Measurements from ENCODE around the gene KLHDC8B. TPM values are rescaled to one million over a fixed set of nuclear protein-coding genes. Genes with fewer than 3 reads are reported as not detected.

Gene KLHDC8B
- total and polyA plus RNA-seq, 10 of the 15 experiments (the other 5 are each of a cell fraction or from before 2014, with no cell fraction given): 0.31 to 1.5 (median 0.85) TPM; not detected in 1

GRCh38 chr3:49124991-49125670 lies 46.3 kb upstream of the KLHDC8B start (continued):
- peak; percentile 38; the same call in 1 of the 2 replicates for TF ChIP-seq RAD21 (IDR thresholded peaks at IDR 0.05; ENCODE audit: insufficient read depth, low read depth, low read length)

- intact Hi-C loops (cut with micrococcal nuclease; ENCODE audit: unreplicated experiment) (no loop called here), in situ Hi-C loops (cut with MboI) (no loop called here)
- no peaks in the 10 kb centered on the region for H3K4me1 ChIP-seq (ENCODE audit: control insufficient read depth, insufficient read depth, low read length)
- no peak for TF ChIP-seq CEBPZ (IDR thresholded peaks at IDR 0.05; ENCODE audit: low read depth, low read length)
- TF ChIP-seq MYC (IDR thresholded peaks at IDR 0.05; ENCODE audit: insufficient read depth, insufficient read length, insufficient replicate concordance, low read length, severe bottlenecking): no peak
- no peak for TF ChIP-seq MEF2A (IDR thresholded peaks at IDR 0.05; ENCODE audit: insufficient read depth, low read depth, low read length)
- TF ChIP-seq HDAC2 (IDR thresholded peaks at IDR 0.05): no peak
- no peak for TF ChIP-seq MTA3 (IDR thresholded peaks at IDR 0.05; ENCODE audit: borderline replicate concordance, low read length)
- TF ChIP-seq NBN (IDR thresholded peaks at IDR 0.05): no peak
- TF ChIP-seq SUPT20H (IDR thresholded peaks at IDR 0.05; ENCODE audit: borderline replicate concordance, control insufficient read depth, low read depth, low read length): no peak
- CTCF ChIA-PET: no interaction called here
- no peaks in the 10 kb centered on the region for H4K20me1 ChIP-seq (ENCODE audit: control insufficient read depth, insufficient read depth)
- no TSS peak for BruUV-seq (replicated peaks)
- H3K9me3 ChIP-seq (replicated peaks; ENCODE audit: control insufficient read depth, insufficient read depth, low read length): no peaks in the 10 kb centered on the region
- no peak overlapping the region for H3K27ac ChIP-seq (ENCODE audit: control insufficient read depth, insufficient read depth)
- no peak overlapping the region for H2AFZ ChIP-seq (ENCODE audit: control insufficient read depth, low read depth, low read length)
- no peak overlapping the region for H3K4me3 ChIP-seq
- no peak overlapping the region for H3K9ac ChIP-seq (ENCODE audit: control insufficient read depth, insufficient read depth, low read length)
- POLR2A ChIA-PET: no interaction called here
- DNase-seq (ENCODE audit: low read depth, low spot score) (no peak), ATAC-seq (no peak), FAIRE-seq (no peak)
- H3K36me3 ChIP-seq (ENCODE audit: control insufficient read depth in 2 of 2, insufficient read depth in 2 of 2, low read length in 1 of 2): no peaks in the 10 kb centered on the region
- no peak overlapping the region for H3K4me2 ChIP-seq (ENCODE audit: control insufficient read depth, insufficient read depth)
- SMC1A ChIA-PET (ENCODE audit: uncharacterized antibody, unreplicated experiment): no interaction called here
- H3K79me2 ChIP-seq (ENCODE audit: control insufficient read depth, insufficient read depth, low read length): no peaks in the 10 kb centered on the region
- RAD21 ChIA-PET (ENCODE audit: unreplicated experiment): no interaction called here
- WGBS (ENCODE audit: insufficient coverage, insufficient replicate concordance, low lambda C conversion rate, missing lambda C conversion rate): 8% methylated on average over 12 of the region's 12 CpGs
- peaks cover 3 to 4% of the 10 kb centered on the region in 2 experiments; a peak in 2 of 4 replicates for H3K27me3 ChIP-seq (replicated peaks in 1 of 2; ENCODE audit: control insufficient read depth in 2 of 2, insufficient read depth in 2 of 2, low read length in 1 of 2)
Observed at GRCh38 chr3:49131040-49131439, 40.4 kb upstream of the KLHDC8B start.

All from GM12878 (cell line).